Skeletal muscle cell (primary cell): ENCODE data around the gene THSD8.
A peak's percentile ranks its signal among the peaks of the same experiment; 100 is the strongest.
"Not testable (repeated sequence)": the region's sequence is repeated elsewhere in the genome, so short reads cannot be mapped to it uniquely, and the experiment has no call there.

Experiments
- DNase-seq: peaks from one replicate; pipeline ENCODE4 v3.0.0-alpha.2; 2010; ENCODE audit warnings: low read depth
- H3K4me3 ChIP-seq: 2 replicates; pipeline ENCODE4 v1.5.1; 2011; ENCODE audit warnings: low read depth, mild to moderate bottlenecking, control low read depth, low read length, moderate library complexity

The THSD8 gene

DNA sequence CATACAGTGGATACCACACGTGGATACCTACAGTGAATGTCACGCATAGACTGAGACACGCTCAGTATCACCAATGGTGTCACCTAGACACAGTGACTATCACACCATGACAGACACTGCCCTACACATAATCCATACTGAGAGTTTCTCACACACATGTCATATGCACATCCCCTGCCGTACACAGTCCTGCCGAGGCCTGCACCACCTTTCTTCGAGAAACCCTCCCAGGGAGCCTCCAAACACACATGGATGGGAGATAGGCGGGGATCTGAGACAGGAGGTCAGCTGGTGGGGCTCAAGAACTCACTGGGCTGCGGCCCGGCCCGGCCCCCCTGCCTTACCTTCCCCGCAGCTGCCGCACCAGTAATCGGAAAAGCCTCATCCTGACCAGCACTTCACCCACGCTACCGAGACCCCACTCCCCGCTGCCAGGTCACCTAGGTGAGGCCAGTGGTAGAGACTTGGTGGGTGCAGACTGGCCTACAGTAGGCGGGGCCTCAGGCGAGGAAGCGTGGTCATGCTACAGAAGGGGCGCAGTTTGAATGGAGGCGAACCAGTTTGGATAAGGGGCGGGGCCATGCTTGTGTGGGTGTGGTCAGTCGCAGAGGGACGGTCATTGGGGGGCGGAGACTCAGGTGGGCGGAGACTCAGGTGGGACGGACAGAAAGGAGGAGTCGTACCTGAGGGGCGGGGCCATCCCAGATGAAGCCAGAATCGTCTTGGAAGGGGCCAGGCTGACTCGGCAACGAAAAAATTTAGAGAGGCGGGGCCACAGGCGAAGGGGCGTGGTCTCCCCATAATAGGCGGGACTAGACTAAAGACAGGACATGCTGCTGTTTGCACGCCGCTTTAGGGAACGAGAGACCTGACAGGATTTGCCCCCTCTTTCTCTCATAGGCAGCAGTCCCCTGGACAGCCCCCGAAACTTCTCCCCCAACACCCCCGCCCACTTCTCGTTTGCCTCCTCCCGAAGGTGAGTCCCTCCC is 38.5 kb downstream of the THSD8 start:
- no peak for DNase-seq
- peak overlapping the region; percentile 41 for H3K4me3 ChIP-seq

DNA sequence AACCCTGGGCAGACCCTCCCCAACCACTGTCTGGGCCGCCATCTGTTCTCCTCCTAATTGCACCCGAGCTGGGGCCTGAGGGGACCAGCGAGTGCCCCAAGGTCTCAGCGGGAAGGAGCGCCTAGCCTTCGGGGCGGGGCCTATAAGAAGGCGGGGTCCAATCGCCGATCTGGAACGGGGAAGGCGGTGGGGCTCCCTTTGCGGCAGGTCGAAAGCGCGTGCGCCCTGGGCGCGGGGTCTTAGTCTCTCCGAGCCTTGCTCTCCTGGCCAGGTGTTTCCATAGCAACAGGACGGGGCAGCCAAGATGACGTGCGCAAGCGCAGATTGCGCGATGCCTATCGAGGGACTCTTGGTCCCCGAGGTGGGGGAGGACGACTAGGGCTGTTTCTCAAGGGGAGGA is 39.2 kb downstream of the THSD8 start:
- peak overlapping the region; percentile 41 for H3K4me3 ChIP-seq
- no peak for DNase-seq

DNA sequence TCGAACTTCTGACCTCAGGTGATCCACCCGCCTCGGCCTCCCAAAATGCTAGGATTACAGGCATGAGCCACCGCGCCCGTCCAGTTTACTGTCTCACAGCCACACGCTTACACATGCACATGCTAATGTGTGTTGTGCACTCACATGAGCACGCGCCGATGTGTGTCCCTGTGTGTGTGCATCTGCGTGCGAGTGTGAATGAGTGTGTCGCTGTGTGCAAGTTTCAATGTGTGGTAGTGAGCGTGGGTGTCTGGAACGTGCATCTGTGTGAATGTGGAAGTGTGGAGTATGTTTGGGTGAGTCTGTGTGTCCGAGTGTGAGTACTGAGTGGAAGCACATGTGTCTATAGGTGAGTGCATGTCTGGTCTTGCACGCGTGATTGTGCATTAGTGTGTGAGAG is 40.6 kb downstream of the THSD8 start:
- H3K4me3 ChIP-seq, result no peak overlapping the region

DNA sequence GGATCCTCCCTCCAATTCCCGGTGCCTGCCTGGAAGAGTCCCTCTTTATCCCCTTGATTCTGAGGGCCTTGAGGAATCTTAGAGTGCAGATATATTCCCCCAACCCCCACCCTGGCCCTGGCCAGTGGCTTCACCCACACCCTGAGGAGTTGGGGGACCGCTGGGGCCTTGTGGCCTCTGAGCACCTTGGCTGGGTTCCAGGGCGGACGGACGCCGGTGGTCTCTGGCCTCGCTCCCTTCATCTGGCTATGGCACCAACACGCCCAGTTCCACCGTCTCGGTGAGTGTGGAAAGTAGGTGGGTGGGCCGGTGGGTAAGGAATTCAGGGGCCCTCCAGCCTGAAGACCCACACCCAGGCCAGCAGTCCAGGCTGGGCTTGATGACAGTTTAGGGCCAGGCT is 41.5 kb downstream of the THSD8 start:
- DNase-seq, result no peak
- H3K4me3 ChIP-seq, result no peak overlapping the region

More for the DNA sequence above, 40.6 kb downstream of the THSD8 start:
- DNase-seq, result no peak

DNA sequence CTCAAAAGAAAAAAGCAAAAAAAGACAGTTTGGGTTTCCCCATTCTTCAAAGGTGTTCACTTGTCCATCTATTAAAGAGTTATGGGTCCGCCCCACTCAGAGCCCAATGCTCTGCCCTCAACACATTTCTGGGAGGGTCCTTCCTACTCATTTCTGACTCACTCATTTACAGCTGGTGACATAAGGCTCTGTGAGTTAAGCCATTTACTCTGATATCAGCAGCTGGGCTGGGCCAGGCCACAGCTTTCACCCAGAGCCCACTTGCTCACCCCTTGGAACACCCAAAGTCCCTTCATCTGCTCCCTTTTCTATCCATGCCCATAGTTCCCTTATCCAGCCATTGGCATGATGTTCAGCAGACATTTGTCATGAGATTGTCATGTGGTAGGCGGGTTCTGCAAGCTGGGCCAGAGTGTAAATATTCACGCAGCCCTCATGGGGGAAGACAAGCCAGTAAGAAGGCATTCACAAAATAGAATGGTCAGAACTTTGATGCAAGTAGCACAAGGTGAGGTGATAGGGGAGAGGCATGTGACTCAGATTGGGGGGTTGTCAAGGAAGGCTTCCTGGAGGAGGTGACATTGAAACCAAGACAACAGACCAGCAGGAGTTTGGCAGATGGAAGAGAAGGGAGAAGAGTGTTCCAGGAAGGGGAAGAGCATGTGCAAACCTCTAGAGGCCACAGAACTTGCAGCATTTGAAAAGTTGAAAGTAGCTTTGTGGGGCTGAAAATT is 42.3 kb downstream of the THSD8 start:
- H3K4me3 ChIP-seq, result no peak overlapping the region
- no peak for DNase-seq

GRCh38 chr19:12846613-12847012 is 44.7 kb downstream of the THSD8 start:
- not testable (repeated sequence) for DNase-seq, H3K4me3 ChIP-seq

GRCh38 chr19:12847159-12848139 is 45.6 kb downstream of the THSD8 start:
- peak overlapping the region; percentile 26 for H3K4me3 ChIP-seq
- no peak for DNase-seq
